Astrocyte (in vitro differentiated cells and primary cell): ENCODE measurements around the gene WIPI1. TPM values are rescaled to one million over a fixed set of nuclear protein-coding genes. Genes with fewer than 3 reads are reported as not detected.

Source experiments
- DNase-seq: peaks from one replicate; pipeline ENCODE4 v3.0.0-alpha.2; 2010; ENCODE audit warnings: low read depth
- FAIRE-seq: peaks from 2 replicates; lab custom pipeline; 2011; peaks lifted over from hg19 to GRCh38; lab: Jason Lieb, UNC
- H2AFZ ChIP-seq: 2 replicates; pipeline ENCODE4 v1.6.0; 2012; ENCODE audit warnings: low read depth, low read length, inconsistent platforms
- H3K27ac ChIP-seq: 2 replicates; pipeline ENCODE4 v1.5.1; 2011; ENCODE audit warnings: low read depth, low read length, inconsistent platforms
- H3K27me3 ChIP-seq: 2 replicates; pipeline ENCODE4 v1.6.0; 2011; ENCODE audit warnings: low read length, inconsistent platforms; ENCODE audit not compliant: insufficient read depth
- H3K36me3 ChIP-seq: 2 replicates; pipeline ENCODE4 v1.5.1; 2011; ENCODE audit warnings: low read length, inconsistent platforms; ENCODE audit not compliant: insufficient read depth
- H3K4me1 ChIP-seq: 2 replicates; pipeline ENCODE4 v1.5.1; 2011; ENCODE audit warnings: low read length, inconsistent platforms; ENCODE audit not compliant: insufficient read depth
- H3K4me2 ChIP-seq: 2 replicates; pipeline ENCODE4 v1.6.0; 2012; ENCODE audit warnings: low read length, inconsistent platforms
- H3K4me3 ChIP-seq: 2 replicates; pipeline ENCODE4 v1.5.1; 2011; ENCODE audit warnings: low read depth, mild to moderate bottlenecking, low read length, inconsistent platforms; ENCODE audit not compliant: insufficient read depth
- H3K79me2 ChIP-seq: 2 replicates; pipeline ENCODE4 v1.6.0; 2012; ENCODE audit warnings: mild to moderate bottlenecking, low read length, inconsistent platforms; ENCODE audit not compliant: insufficient read depth
- H3K9ac ChIP-seq: 2 replicates; pipeline ENCODE4 v1.6.0; 2012; ENCODE audit warnings: mild to moderate bottlenecking, low read length, inconsistent platforms
- H3K9me3 ChIP-seq: 2 replicates; pipeline ENCODE4 v1.5.1; 2012; ENCODE audit warnings: low read depth, mild to moderate bottlenecking, low read length, inconsistent platforms; ENCODE audit not compliant: insufficient read depth
- H4K20me1 ChIP-seq: 2 replicates; pipeline ENCODE4 v1.6.0; 2012; ENCODE audit warnings: low read length, inconsistent platforms; ENCODE audit not compliant: insufficient read depth
- H3K27ac Mint-ChIP-seq: one replicate; pipeline ENCODE4 v1.8.0; 2021; ENCODE audit warnings: mild to moderate bottlenecking, mixed read lengths; ENCODE audit not compliant: unreplicated experiment
- H3K27me3 Mint-ChIP-seq: one replicate; pipeline ENCODE4 v1.8.0; 2021; ENCODE audit warnings: low read depth, mixed read lengths; ENCODE audit not compliant: unreplicated experiment
- H3K36me3 Mint-ChIP-seq: one replicate; pipeline ENCODE4 v1.8.0; 2021; ENCODE audit warnings: low read depth, mixed read lengths; ENCODE audit not compliant: unreplicated experiment
- H3K4me1 Mint-ChIP-seq: one replicate; pipeline ENCODE4 v1.8.0; 2021; ENCODE audit warnings: low read depth, mixed read lengths; ENCODE audit not compliant: unreplicated experiment
- H3K4me3 Mint-ChIP-seq: one replicate; pipeline ENCODE4 v1.8.0; 2021; ENCODE audit warnings: mild to moderate bottlenecking, moderate library complexity, mixed read lengths; ENCODE audit not compliant: unreplicated experiment
- H3K9me3 Mint-ChIP-seq: one replicate; pipeline ENCODE4 v1.8.0; 2021; ENCODE audit warnings: mild to moderate bottlenecking, mixed read lengths; ENCODE audit not compliant: unreplicated experiment
- EZH2 ChIP-seq: IDR thresholded peaks from 2 replicates; pipeline ENCODE4 v1.6.1; 2012; ENCODE audit warnings: mild to moderate bottlenecking, low read length, inconsistent platforms; ENCODE audit not compliant: insufficient read depth
- total RNA-seq: library from RNA; stranded (reverse); gene quantifications from 2 replicates; pipeline ENCODE4 v1.2.1, GENCODE V29; 2021
- TF ChIP-seq, protein P1 (sequence below): IDR thresholded peaks from 2 replicates; pipeline ENCODE4 v1.5.1; 2011; ENCODE audit warnings: low read depth, mild to moderate bottlenecking, inconsistent platforms, low read length, moderate library complexity; ENCODE audit not compliant: insufficient read depth

Gene WIPI1
- total RNA-seq, 1 donor from 2014 or later = 83.5 TPM

DNA sequence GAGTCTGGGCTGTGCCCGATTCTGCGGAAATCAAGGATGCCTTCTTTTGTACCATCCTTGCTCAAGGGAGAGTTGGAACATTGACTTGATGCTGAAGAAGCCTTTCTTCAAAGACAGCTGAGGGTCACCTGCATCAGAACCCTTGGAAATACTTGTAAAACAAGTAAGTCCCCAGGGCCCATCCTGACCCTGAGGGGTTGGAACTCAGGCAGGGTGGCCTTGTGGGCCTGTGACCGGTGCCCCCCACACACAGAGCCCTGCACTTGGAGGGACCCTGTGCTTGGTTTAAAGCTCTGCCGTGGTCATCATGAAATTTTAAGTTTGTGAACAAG lies 56.9 kb downstream of the WIPI1 start:
- no peaks in the 10 kb centered on the region for H3K36me3 Mint-ChIP-seq
- H4K20me1 ChIP-seq = no peaks in the 10 kb centered on the region
- H3K4me2 ChIP-seq = peak overlapping the region; percentile 63
- H3K27ac Mint-ChIP-seq = no peak overlapping the region
- no peak overlapping the region for H3K27ac ChIP-seq
- no peak for TF ChIP-seq EZH2
- TF ChIP-seq, protein P1, sequence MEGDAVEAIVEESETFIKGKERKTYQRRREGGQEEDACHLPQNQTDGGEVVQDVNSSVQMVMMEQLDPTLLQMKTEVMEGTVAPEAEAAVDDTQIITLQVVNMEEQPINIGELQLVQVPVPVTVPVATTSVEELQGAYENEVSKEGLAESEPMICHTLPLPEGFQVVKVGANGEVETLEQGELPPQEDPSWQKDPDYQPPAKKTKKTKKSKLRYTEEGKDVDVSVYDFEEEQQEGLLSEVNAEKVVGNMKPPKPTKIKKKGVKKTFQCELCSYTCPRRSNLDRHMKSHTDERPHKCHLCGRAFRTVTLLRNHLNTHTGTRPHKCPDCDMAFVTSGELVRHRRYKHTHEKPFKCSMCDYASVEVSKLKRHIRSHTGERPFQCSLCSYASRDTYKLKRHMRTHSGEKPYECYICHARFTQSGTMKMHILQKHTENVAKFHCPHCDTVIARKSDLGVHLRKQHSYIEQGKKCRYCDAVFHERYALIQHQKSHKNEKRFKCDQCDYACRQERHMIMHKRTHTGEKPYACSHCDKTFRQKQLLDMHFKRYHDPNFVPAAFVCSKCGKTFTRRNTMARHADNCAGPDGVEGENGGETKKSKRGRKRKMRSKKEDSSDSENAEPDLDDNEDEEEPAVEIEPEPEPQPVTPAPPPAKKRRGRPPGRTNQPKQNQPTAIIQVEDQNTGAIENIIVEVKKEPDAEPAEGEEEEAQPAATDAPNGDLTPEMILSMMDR = no peak
- DNase-seq (no peak), FAIRE-seq (no peak)
- H3K4me3 Mint-ChIP-seq = no peak overlapping the region
- no peaks in the 10 kb centered on the region for H3K9me3 Mint-ChIP-seq
- H3K4me1 Mint-ChIP-seq = peaks cover 16% of the 10 kb centered on the region
- H2AFZ ChIP-seq = peak overlapping the region; percentile 54
- H3K9me3 ChIP-seq = no peaks in the 10 kb centered on the region
- no peaks in the 10 kb centered on the region for H3K79me2 ChIP-seq
- peaks cover 19% of the 10 kb centered on the region for H3K4me1 ChIP-seq
- no peaks in the 10 kb centered on the region for H3K27me3 ChIP-seq
- H3K9ac ChIP-seq = peak overlapping the region; percentile 32
- peaks cover 1% of the 10 kb centered on the region for H3K27me3 Mint-ChIP-seq
- no peak overlapping the region for H3K4me3 ChIP-seq
- H3K36me3 ChIP-seq = no peaks in the 10 kb centered on the region

DNA sequence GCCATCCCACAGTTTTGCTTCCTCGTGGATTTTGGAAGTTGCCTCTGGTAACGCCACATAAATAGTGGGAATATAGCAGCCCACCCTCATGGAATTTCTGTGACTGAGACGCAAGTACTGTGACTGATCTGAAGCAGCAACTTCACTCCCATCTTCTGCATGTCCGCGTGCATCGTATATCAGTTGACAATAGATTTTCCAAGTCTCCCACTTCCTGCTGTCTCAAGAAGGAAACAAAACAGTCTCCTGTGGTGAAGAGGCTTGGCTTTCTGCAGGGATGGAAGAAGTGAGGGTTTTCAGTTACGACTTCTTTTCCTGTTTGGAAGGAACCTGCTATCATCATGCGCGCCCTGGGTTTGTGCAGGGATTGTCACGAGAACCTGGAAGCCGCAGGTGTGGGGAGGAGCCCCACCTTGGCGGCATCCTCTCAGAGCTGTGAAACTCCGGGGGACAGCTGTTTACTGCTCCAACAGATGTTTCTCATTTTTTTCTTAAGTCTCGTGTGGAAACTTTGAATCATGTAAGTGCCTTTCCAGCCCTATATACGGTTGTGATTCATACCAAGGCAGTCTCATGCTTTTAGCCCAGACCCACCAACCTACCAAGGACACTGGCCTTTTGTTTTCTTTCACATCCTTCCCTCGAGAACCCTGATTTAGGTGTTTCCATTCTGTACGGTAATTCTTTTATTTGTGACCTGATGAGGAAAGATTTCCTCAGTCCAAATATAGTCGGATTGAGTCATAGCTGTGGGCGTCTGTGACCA lies 57.5 kb downstream of the WIPI1 start:
- no peaks in the 10 kb centered on the region for H3K79me2 ChIP-seq
- H3K9ac ChIP-seq = peak overlapping the region; percentile 32

More for the DNA sequence above, 57.5 kb downstream of the WIPI1 start:
- DNase-seq (peak; percentile 62), FAIRE-seq (no peak)
- Mint-ChIP-seq H3K4me1 (peaks cover 16% of the 10 kb centered on the region), H3K4me3 (no peak overlapping the region), H3K27ac (no peak overlapping the region), H3K9me3 (no peaks in the 10 kb centered on the region), H3K27me3 (peaks cover 1% of the 10 kb centered on the region), H3K36me3 (no peaks in the 10 kb centered on the region)
- Histone ChIP-seq H3K27me3 (no peaks in the 10 kb centered on the region), H3K9me3 (no peaks in the 10 kb centered on the region), H3K4me3 (no peak overlapping the region), H2AFZ (peak overlapping the region; percentile 54), H3K27ac (peak overlapping the region; percentile 30), H3K4me2 (peak overlapping the region; percentile 63), H3K36me3 (no peaks in the 10 kb centered on the region), H3K4me1 (peaks cover 19% of the 10 kb centered on the region), H4K20me1 (no peaks in the 10 kb centered on the region)
- TF ChIP-seq EZH2 = no peak
- TF ChIP-seq, protein P1 = no peak
